ENCODE results near the gene FGD6.

DNA sequence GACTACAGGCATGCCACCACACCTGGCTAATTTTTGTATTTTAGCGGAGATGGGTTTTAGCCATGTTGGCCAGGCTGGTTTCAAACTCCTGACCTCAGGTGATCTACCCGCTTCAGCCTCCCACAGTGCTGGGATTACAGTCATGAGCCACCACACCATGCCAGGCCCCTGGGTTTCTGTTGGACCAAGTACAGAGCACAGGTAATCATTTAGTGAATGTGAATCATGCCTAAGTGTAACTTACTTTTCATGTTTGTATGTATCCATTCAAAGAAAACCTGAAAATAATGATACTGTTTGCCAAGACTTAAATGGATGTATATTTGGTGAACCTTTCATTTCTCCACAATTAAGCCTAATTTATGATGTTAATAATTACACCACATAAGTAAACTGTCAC, 65.9 kb downstream of the FGD6 start:
- TF ChIP-seq, protein P1, sequence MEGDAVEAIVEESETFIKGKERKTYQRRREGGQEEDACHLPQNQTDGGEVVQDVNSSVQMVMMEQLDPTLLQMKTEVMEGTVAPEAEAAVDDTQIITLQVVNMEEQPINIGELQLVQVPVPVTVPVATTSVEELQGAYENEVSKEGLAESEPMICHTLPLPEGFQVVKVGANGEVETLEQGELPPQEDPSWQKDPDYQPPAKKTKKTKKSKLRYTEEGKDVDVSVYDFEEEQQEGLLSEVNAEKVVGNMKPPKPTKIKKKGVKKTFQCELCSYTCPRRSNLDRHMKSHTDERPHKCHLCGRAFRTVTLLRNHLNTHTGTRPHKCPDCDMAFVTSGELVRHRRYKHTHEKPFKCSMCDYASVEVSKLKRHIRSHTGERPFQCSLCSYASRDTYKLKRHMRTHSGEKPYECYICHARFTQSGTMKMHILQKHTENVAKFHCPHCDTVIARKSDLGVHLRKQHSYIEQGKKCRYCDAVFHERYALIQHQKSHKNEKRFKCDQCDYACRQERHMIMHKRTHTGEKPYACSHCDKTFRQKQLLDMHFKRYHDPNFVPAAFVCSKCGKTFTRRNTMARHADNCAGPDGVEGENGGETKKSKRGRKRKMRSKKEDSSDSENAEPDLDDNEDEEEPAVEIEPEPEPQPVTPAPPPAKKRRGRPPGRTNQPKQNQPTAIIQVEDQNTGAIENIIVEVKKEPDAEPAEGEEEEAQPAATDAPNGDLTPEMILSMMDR (IDR thresholded peaks at IDR 0.05), result no peak
- no peak for TF ChIP-seq POLR2A (IDR thresholded peaks at IDR 0.05)

Data from body of pancreas (tissue), 4 donors.